ENCODE measurements around the gene MATCAP1. TPM values are rescaled to one million over a fixed set of nuclear protein-coding genes. Genes with fewer than 3 reads are reported as not detected.

The MATCAP1 gene
- total RNA-seq, 2 experiments from 2014 or later: 9.7 to 10.6 TPM

DNA sequence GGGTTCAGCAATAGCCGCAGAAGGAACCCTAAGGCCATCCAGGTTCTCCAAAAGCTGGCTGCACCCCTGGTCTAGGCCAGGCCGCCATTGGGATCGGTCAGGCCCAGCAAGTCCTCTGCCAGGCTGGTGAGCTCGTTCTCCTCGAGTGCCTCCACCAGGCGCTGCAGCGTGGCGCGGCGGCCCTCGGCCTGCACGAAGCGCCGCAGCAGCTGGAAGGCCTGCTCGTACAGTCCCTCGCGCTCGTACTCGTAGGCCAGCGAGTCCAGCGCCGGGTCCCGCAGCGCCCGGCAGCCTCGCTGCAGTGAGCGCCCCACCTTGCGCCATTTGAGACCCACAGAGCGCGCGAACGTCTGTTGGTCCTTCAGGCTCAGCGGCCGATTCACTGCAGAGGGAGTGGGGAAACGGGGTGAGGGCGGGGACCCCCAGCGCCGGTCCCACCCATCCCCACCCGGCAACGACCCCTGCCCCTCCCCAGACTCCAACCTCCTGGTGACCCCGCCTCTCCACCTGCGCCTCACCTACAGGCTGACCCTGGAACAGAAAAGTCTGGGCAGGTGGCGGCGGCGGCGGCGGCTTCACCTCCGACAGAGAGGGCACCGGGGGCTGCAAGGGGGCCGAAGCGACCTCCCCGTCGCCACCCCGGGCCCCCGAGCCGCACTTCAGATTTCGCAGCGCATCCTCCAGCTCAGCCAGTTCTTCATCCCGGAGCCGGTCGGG, 29.0 kb downstream of the MATCAP1 start:
- Histone ChIP-seq H3K4me1 (ENCODE audit: insufficient read depth, low read length) (peaks cover 81% of the 10 kb centered on the region), H3K27me3 (ENCODE audit: control insufficient read depth in 1 of 2, insufficient read depth in 2 of 2, low read length in 2 of 2) (no peaks in the 10 kb centered on the region), H3K9me3 (ENCODE audit: control insufficient read depth in 1 of 2, insufficient read depth in 1 of 2, low read length in 2 of 2) (peaks cover 0 to under 1% of the 10 kb centered on the region in 2 experiments), H3K4me3 (ENCODE audit: low read length) (peak overlapping the region; percentile 46), H3K36me3 (ENCODE audit: insufficient read depth, low read length) (no peaks in the 10 kb centered on the region), H3K27ac (ENCODE audit: low read depth in 1 of 2, low read length in 2 of 2) (no peak overlapping the region)
- intact Hi-C loops (cut with DNase I, micrococcal nuclease): loop anchor here (1.0 to 2.0 kb wide), 4 partner anchors 31 to 177 kb away; partner anchors contain the start of gene PHAF1 (in 1 of the 2)
- no peak overlapping the region for H3K27ac Mint-ChIP-seq
- peaks cover 14% of the 10 kb centered on the region for H3K36me3 Mint-ChIP-seq (ENCODE audit: low read depth)
- peaks cover 56% of the 10 kb centered on the region for H3K4me1 Mint-ChIP-seq (ENCODE audit: low read depth)
- ATAC-seq (ENCODE audit: poor library complexity) (no peak), DNase-seq (peak in 2 of 14 experiments; percentile 5 to 42)
- POLR2A ChIA-PET: interaction anchor here (0.5 to 2.0 kb wide), 10 partner anchors 10 to 207 kb away, joined by 3 to 11 read pairs (median 4); partner anchors contain the start of genes CBFB and HSF4
- H3K4me3 Mint-ChIP-seq: peak overlapping the region; percentile 78
- peaks cover 4% of the 10 kb centered on the region for H3K27me3 Mint-ChIP-seq
- CTCF ChIA-PET: interaction anchor here (0.6 to 3.1 kb wide), 54 partner anchors 10 to 326 kb away, joined by 3 to 43 read pairs (median 5); partner anchors contain the start of genes ATP6V0D1, CES3, E2F4 and EXOC3L1
- TF ChIP-seq, protein P1, sequence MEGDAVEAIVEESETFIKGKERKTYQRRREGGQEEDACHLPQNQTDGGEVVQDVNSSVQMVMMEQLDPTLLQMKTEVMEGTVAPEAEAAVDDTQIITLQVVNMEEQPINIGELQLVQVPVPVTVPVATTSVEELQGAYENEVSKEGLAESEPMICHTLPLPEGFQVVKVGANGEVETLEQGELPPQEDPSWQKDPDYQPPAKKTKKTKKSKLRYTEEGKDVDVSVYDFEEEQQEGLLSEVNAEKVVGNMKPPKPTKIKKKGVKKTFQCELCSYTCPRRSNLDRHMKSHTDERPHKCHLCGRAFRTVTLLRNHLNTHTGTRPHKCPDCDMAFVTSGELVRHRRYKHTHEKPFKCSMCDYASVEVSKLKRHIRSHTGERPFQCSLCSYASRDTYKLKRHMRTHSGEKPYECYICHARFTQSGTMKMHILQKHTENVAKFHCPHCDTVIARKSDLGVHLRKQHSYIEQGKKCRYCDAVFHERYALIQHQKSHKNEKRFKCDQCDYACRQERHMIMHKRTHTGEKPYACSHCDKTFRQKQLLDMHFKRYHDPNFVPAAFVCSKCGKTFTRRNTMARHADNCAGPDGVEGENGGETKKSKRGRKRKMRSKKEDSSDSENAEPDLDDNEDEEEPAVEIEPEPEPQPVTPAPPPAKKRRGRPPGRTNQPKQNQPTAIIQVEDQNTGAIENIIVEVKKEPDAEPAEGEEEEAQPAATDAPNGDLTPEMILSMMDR (IDR thresholded peaks at IDR 0.05): no peak
- no peaks in the 10 kb centered on the region for H3K9me3 Mint-ChIP-seq

DNA sequence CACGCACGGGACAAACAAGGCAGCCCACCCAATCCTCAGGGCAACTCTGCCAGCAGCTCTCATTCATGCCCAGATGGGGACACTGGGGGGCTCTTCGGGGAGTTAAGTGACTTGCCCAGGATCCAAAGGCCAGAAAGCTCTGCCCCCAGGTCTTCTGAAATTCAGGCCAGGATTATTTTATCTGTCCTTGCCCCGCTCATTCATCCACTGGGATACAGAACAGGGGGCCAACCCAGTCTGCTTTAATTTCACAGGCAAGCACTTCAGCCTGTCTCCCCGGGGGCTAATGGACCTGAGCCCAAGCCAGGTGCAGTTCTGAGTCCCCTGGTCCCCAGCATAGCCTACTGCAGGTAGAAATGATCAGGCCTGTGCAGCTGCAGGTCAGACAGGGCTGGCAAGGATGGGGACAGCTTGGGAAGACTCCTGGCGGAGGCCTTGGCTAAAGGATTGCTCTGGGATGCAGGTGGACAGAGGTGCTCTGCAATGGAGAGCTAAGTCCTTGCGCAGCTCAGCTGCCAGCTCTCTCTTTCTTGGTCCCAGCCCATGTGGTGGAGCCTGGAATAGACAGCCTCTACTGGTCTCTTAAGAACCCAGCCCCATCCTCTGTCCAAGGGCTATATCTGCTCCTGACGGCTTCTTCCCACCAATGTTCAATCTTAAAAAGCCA, 32.2 kb downstream of the MATCAP1 start:
- peaks cover 0 to 7% of the 10 kb centered on the region in 2 experiments for H3K9me3 ChIP-seq (ENCODE audit: control insufficient read depth in 1 of 2, insufficient read depth in 1 of 2, low read length in 2 of 2)
- peaks cover 24% of the 10 kb centered on the region for H3K36me3 Mint-ChIP-seq (ENCODE audit: low read depth)
- TF ChIP-seq, protein P1 (IDR thresholded peaks at IDR 0.05): no peak
- DNase-seq (no peak), ATAC-seq (ENCODE audit: poor library complexity) (no peak)
- H3K4me3 ChIP-seq (ENCODE audit: low read length): peak overlapping the region; percentile 57
- H3K27ac Mint-ChIP-seq: peak overlapping the region; percentile 55
- CTCF ChIA-PET: interaction anchor here (0.6 to 1.3 kb wide), 5 partner anchors 8 to 198 kb away, joined by 3 to 4 read pairs (median 3); partner anchors contain the start of genes FBXL8 and TRADD
- intact Hi-C loops (cut with DNase I, micrococcal nuclease): no loop called here
- peaks cover 30% of the 10 kb centered on the region for H3K4me1 Mint-ChIP-seq (ENCODE audit: low read depth)
- no peaks in the 10 kb centered on the region for H3K9me3 Mint-ChIP-seq
- H3K4me3 Mint-ChIP-seq: peak overlapping the region; percentile 79
- H3K36me3 ChIP-seq (ENCODE audit: insufficient read depth, low read length): peaks cover 18% of the 10 kb centered on the region
- no peaks in the 10 kb centered on the region for H3K27me3 ChIP-seq (ENCODE audit: control insufficient read depth in 1 of 2, insufficient read depth in 2 of 2, low read length in 2 of 2)
- peaks cover 14% of the 10 kb centered on the region for H3K27me3 Mint-ChIP-seq
- H3K27ac ChIP-seq (ENCODE audit: low read depth in 1 of 2, low read length in 2 of 2): no peak overlapping the region
- POLR2A ChIA-PET: interaction anchor here (1.3 to 3.0 kb wide), 8 partner anchors 8 to 197 kb away, joined by 4 to 29 read pairs (median 5); partner anchors contain the start of genes CBFB, FBXL8, HSF4 and TRADD
- H3K4me1 ChIP-seq (ENCODE audit: insufficient read depth, low read length): peaks cover 57% of the 10 kb centered on the region

DNA sequence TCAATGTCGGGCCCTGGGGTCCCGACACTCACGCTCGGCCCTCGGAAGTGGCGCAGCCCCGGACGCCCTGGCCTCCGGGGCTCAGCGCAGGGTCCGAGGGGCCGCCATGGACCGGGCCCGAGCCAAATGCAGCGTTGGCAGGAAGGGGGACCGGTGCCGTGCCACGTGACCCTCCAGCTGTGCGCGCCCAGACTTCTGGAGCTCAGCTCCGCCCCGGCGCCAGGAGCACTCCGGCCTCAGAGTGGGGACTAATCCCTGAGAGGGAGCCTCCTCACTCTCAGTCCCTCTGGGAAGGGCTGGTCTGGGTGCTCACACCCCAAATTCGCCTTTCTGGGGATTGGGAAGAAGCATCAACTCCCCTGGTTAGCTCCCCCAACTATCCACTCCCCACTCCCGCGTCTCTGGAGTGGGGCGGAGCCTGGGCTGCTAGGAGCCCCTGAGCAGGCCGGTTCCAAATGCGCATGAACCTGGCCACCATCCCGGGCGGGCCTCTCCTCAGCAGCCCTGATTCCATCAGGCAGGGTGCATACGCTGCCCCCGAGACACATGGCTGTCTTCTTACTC, 32.8 kb downstream of the MATCAP1 start, which contains the start of gene B3GNT9:
B3GNT9 (minus strand) TSS at position 166 of the 564 bp plus-strand sequence. CDS start 513 bp downstream, outside the sequence.
- peaks cover 30% of the 10 kb centered on the region for H3K36me3 Mint-ChIP-seq (ENCODE audit: low read depth)
- H3K9me3 Mint-ChIP-seq: no peaks in the 10 kb centered on the region
- ATAC-seq (ENCODE audit: poor library complexity): peak; percentile 27
- DNase-seq: peak in 5 of 14 experiments; percentile 11 to 63 (median 51)
- Histone ChIP-seq H3K4me3 (ENCODE audit: low read length) (peak within 1 kb of the TSS; percentile 57), H3K4me1 (ENCODE audit: insufficient read depth, low read length) (peaks cover 51% of the 10 kb centered on the region), H3K27ac (ENCODE audit: low read depth in 1 of 2, low read length in 2 of 2) (no peak within 1 kb of the TSS), H3K36me3 (ENCODE audit: insufficient read depth, low read length) (peaks cover 24% of the 10 kb centered on the region), H3K9me3 (ENCODE audit: control insufficient read depth in 1 of 2, insufficient read depth in 1 of 2, low read length in 2 of 2) (peaks cover 0 to 7% of the 10 kb centered on the region in 2 experiments), H3K27me3 (ENCODE audit: control insufficient read depth in 1 of 2, insufficient read depth in 2 of 2, low read length in 2 of 2) (no peaks in the 10 kb centered on the region)
- ChIA-PET POLR2A (interaction anchor here (0.7 to 3.0 kb wide), 8 partner anchors 9 to 197 kb away, joined by 3 to 29 read pairs (median 5); partner anchors contain the start of genes CBFB, FBXL8, FHOD1 and HSF4), CTCF (interaction anchor here (0.6 to 1.3 kb wide), 4 partner anchors 9 to 133 kb away, joined by 3 to 4 read pairs (median 4); partner anchors contain the start of genes FBXL8 and TRADD)
- intact Hi-C loops (cut with DNase I, micrococcal nuclease): no loop called here
- peaks cover 24% of the 10 kb centered on the region for H3K4me1 Mint-ChIP-seq (ENCODE audit: low read depth)
- TF ChIP-seq, protein P1 (IDR thresholded peaks at IDR 0.05): no peak
- H3K27me3 Mint-ChIP-seq: peaks cover 14% of the 10 kb centered on the region
- peak within 1 kb of the TSS; percentile 79 for H3K4me3 Mint-ChIP-seq
- peak within 1 kb of the TSS; percentile 55 for H3K27ac Mint-ChIP-seq

All from CD4-positive, alpha-beta T cell (primary cell).